AG09319 (cell line): ENCODE data around the gene EYS.

ENCODE experiments used
- DNase-seq: peaks from one replicate; pipeline ENCODE4 v3.0.0-alpha.2; 2010; ENCODE audit warnings: low read depth; ENCODE audit errors: extremely low read depth
- CTCF ChIP-seq: IDR thresholded peaks from 2 replicates; pipeline ENCODE4 v1.5.1; 2011; ENCODE audit warnings: low read depth, mild to moderate bottlenecking, inconsistent platforms, low read length, moderate library complexity

EYS gene

GRCh38 chr6:65088575-65088974 is 618.5 kb downstream of the EYS start:
- no peak for DNase-seq
- TF ChIP-seq CTCF, result no peak

- TF ChIP-seq CTCF, result no peak
- no peak for DNase-seq
Measured at GRCh38 chr6:65081756-65082155, 625.3 kb downstream of the EYS start.

- TF ChIP-seq CTCF, result no peak
- DNase-seq, result no peak
Measured at GRCh38 chr6:65075705-65076230, 631.3 kb downstream of the EYS start.

GRCh38 chr6:65072500-65072899 is 634.5 kb downstream of the EYS start:
- TF ChIP-seq CTCF, result no peak
- no peak for DNase-seq

GRCh38 chr6:65071480-65071879 is 635.5 kb downstream of the EYS start:
- TF ChIP-seq CTCF, result no peak

GRCh38 chr6:65064844-65065243 is 642.2 kb downstream of the EYS start:
- no peak for TF ChIP-seq CTCF
- no peak for DNase-seq

More at GRCh38 chr6:65071480-65071879, 635.5 kb downstream of the EYS start:
- no peak for DNase-seq

GRCh38 chr6:65059568-65059967 is 647.5 kb downstream of the EYS start:
- no peak for TF ChIP-seq CTCF
- DNase-seq, result no peak
